CD8-positive, alpha-beta memory T cell (primary cell): Measurements from ENCODE around the gene BTNL3. TPM values are rescaled to one million over a fixed set of nuclear protein-coding genes. Genes with fewer than 3 reads are reported as not detected.
"Not testable (repeated sequence)": the region's sequence is repeated elsewhere in the genome, so short reads cannot be mapped to it uniquely, and the experiment has no call there.

Experiments
- CTCF ChIA-PET: fragments of 350-600 bp; sonication (Branson Sonifier 250); formaldehyde crosslinking; loops from one replicate; lab custom pipeline; 2021; ENCODE audit warnings: antibody characterized with exemption; lab: Charles Lee
- POLR2A ChIA-PET: fragments of 350-600 bp; sonication (Branson Sonifier 250); formaldehyde crosslinking; loops from one replicate; lab custom pipeline; 2021; ENCODE audit warnings: antibody characterized with exemption; lab: Charles Lee
- DNase-seq, 5 donors: peaks; one replicate each; pipeline versions ENCODE4 v3.0.0 to v3.0.0-alpha.2; 2020 to 2022; ENCODE audit warnings: mixed read lengths in 1 of 5
- H3K27ac ChIP-seq: one replicate; pipeline ENCODE4 v1.7.0; 2013; ENCODE audit warnings: low read depth, mild to moderate bottlenecking, low read length, moderate library complexity
- H3K27me3 ChIP-seq: 2 replicates; pipeline ENCODE4 v1.7.0; 2013; ENCODE audit warnings: low read length, mild to moderate bottlenecking; ENCODE audit not compliant: insufficient read depth, poor library complexity, severe bottlenecking
- H3K36me3 ChIP-seq: 2 replicates; pipeline ENCODE4 v1.7.0; 2013; ENCODE audit warnings: mild to moderate bottlenecking, low read length, moderate library complexity; ENCODE audit not compliant: insufficient read depth
- H3K4me1 ChIP-seq: 2 replicates; pipeline ENCODE4 v1.7.0; 2013; ENCODE audit warnings: mild to moderate bottlenecking, low read length, moderate library complexity; ENCODE audit not compliant: insufficient read depth
- H3K4me3 ChIP-seq: 2 replicates; pipeline ENCODE4 v1.7.0; 2013; ENCODE audit warnings: mild to moderate bottlenecking, low read length
- H3K9me3 ChIP-seq: 2 replicates; pipeline ENCODE4 v1.7.0; 2013; ENCODE audit warnings: mild to moderate bottlenecking, low read length
- H3K27ac Mint-ChIP-seq, 8 donors: one replicate each; pipeline ENCODE4 v1.8.0; 2020 to 2021; ENCODE audit warnings: mixed read lengths in 8 of 8, mild to moderate bottlenecking in 6 of 8, inconsistent platforms in 3 of 8, moderate library complexity in 3 of 8
- H3K27me3 Mint-ChIP-seq, 2 donors: one replicate each; pipeline ENCODE4 v1.8.0; 2020 to 2021; ENCODE audit warnings: mixed read lengths in 2 of 2, mild to moderate bottlenecking in 1 of 2, moderate library complexity in 1 of 2
- H3K36me3 Mint-ChIP-seq, 3 donors: one replicate each; pipeline ENCODE4 v1.8.0; 2020 to 2021; ENCODE audit warnings: mixed read lengths in 3 of 3, inconsistent platforms in 1 of 3, mild to moderate bottlenecking in 1 of 3
- H3K4me1 Mint-ChIP-seq, 3 donors: one replicate each; pipeline ENCODE4 v1.8.0; 2020 to 2021; ENCODE audit warnings: mixed read lengths in 3 of 3, inconsistent platforms in 1 of 3, mild to moderate bottlenecking in 1 of 3
- H3K4me3 Mint-ChIP-seq, 7 donors: one replicate each; pipeline ENCODE4 v1.8.0; 2020 to 2021; ENCODE audit warnings: mixed read lengths in 7 of 7, mild to moderate bottlenecking in 6 of 7, moderate library complexity in 4 of 7, inconsistent platforms in 2 of 7
- H3K9me3 Mint-ChIP-seq, 5 donors: one replicate each; pipeline ENCODE4 v1.8.0; 2020 to 2022; ENCODE audit warnings: mixed read lengths in 5 of 5, mild to moderate bottlenecking in 3 of 5, moderate library complexity in 2 of 5, inconsistent platforms in 1 of 5
- polyA plus RNA-seq: library from polyadenylated mRNA; unstranded; fragments of 300-500 nt; fragmentation: Illumina TruSeq; gene quantifications from one replicate; pipeline ENCODE4 v1.2.3, GENCODE V29; 2021
- total RNA-seq, 2 experiments: library from RNA; stranded (reverse); gene quantifications; one replicate each; pipeline ENCODE4 v1.2.3, GENCODE V29; 2021

BTNL3 gene
- total and polyA plus RNA-seq, 3 experiments from 2014 or later: not detected

- H3K27me3 Mint-ChIP-seq: peaks cover 9 to 37% of the 10 kb centered on the region in 2 donors
- H3K4me1 ChIP-seq: no peaks in the 10 kb centered on the region
- DNase-seq: no peak
- H3K9me3 Mint-ChIP-seq: no peaks in the 10 kb centered on the region
- no peaks in the 10 kb centered on the region for H3K9me3 ChIP-seq
- no peaks in the 10 kb centered on the region for H3K36me3 ChIP-seq
- no peaks in the 10 kb centered on the region for H3K36me3 Mint-ChIP-seq
- H3K4me3 Mint-ChIP-seq: no peak overlapping the region
- POLR2A ChIA-PET: no interaction called here
- H3K4me3 ChIP-seq: no peak overlapping the region
- no peaks in the 10 kb centered on the region for H3K4me1 Mint-ChIP-seq
- H3K27me3 ChIP-seq: no peaks in the 10 kb centered on the region
- CTCF ChIA-PET: no interaction called here
- no peak overlapping the region for H3K27ac ChIP-seq
- H3K27ac Mint-ChIP-seq: no peak overlapping the region
Observed at GRCh38 chr5:181005791-181006190, 17.1 kb downstream of the BTNL3 start.

GRCh38 chr5:181008136-181008535 lies 19.5 kb downstream of the BTNL3 start:
- ChIA-PET CTCF (no interaction called here), POLR2A (no interaction called here)
- Mint-ChIP-seq H3K36me3 (no peaks in the 10 kb centered on the region), H3K27ac (no peak overlapping the region), H3K4me3 (no peak overlapping the region), H3K27me3 (peaks cover 14 to 33% of the 10 kb centered on the region in 2 donors), H3K9me3 (no peaks in the 10 kb centered on the region), H3K4me1 (no peaks in the 10 kb centered on the region)
- Histone ChIP-seq H3K36me3 (no peaks in the 10 kb centered on the region), H3K4me1 (no peaks in the 10 kb centered on the region), H3K27ac (no peak overlapping the region), H3K4me3 (no peak overlapping the region), H3K9me3 (no peaks in the 10 kb centered on the region), H3K27me3 (no peaks in the 10 kb centered on the region)
- no peak for DNase-seq

- H3K4me1 Mint-ChIP-seq, H3K4me3 Mint-ChIP-seq, H3K36me3 Mint-ChIP-seq, POLR2A ChIA-PET, H3K9me3 Mint-ChIP-seq, H3K27ac Mint-ChIP-seq, DNase-seq, H3K4me1 ChIP-seq, H3K9me3 ChIP-seq, H3K27me3 ChIP-seq, H3K36me3 ChIP-seq, H3K27ac ChIP-seq, CTCF ChIA-PET, H3K4me3 ChIP-seq: not testable (repeated sequence)
- peaks cover 11 to 31% of the 10 kb centered on the region in 2 donors for H3K27me3 Mint-ChIP-seq
Observed at GRCh38 chr5:181010018-181010417, 21.4 kb downstream of the BTNL3 start.

DNA sequence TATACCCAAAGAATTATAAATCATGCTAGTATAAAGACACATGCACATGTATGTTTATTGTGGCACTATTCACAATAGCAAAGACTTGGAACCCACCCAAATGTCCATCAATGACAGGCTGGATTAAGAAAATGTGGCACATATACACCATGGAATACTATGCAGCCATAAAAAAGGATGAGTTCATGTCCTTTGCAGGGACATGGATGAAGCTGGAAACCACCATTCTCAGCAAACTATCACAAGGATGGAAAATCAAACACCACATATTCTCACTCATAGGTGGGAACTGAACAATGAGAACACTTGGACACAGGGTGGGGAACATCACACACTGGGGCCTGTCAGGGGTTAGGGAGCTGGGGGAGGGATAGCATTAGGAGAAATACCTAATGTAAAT lies 26.0 kb downstream of the BTNL3 start:
- DNase-seq, H3K36me3 Mint-ChIP-seq, POLR2A ChIA-PET, CTCF ChIA-PET, H3K36me3 ChIP-seq, H3K4me3 ChIP-seq, H3K27me3 ChIP-seq, H3K4me1 Mint-ChIP-seq, H3K9me3 ChIP-seq, H3K9me3 Mint-ChIP-seq, H3K4me3 Mint-ChIP-seq, H3K27ac Mint-ChIP-seq, H3K4me1 ChIP-seq, H3K27ac ChIP-seq: not testable (repeated sequence)
- H3K27me3 Mint-ChIP-seq: peaks cover 22 to 32% of the 10 kb centered on the region in 2 donors

- H3K27ac ChIP-seq, H3K36me3 ChIP-seq, H3K4me1 Mint-ChIP-seq, H3K27me3 ChIP-seq, CTCF ChIA-PET, H3K9me3 ChIP-seq, H3K4me3 ChIP-seq, H3K4me1 ChIP-seq, DNase-seq, H3K4me3 Mint-ChIP-seq, POLR2A ChIA-PET: not testable (repeated sequence)
- H3K27me3 Mint-ChIP-seq: peaks cover 20 to 37% of the 10 kb centered on the region in 2 donors
- peaks cover 5 to 22% (median 15%) of the 10 kb centered on the region in 5 donors for H3K9me3 Mint-ChIP-seq
- peak overlapping the region in 1 of 8 donors; percentile 49 for H3K27ac Mint-ChIP-seq
- peaks cover 0 to 10% (median 0%) of the 10 kb centered on the region in 3 donors for H3K36me3 Mint-ChIP-seq
Observed at GRCh38 chr5:181017448-181017847, 28.8 kb downstream of the BTNL3 start.

DNA sequence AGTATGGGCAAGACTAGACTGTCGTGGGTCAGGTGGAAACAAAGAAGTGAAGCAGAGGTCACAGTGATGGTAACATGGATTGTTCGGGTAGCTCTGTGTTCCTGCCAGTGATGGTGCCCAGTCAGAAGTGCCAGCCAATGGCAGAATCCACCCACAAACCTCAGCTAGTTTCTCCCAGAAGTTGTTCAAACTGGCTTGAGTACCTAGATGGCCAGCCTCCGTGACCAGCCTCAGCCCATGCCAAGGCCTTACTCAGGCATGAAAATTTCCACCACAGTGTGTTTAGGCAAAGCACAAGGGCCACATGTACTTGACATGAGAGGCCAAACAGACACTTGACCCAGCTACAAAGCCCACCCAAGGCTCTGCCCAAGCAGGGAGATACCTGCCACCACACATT lies 32.0 kb downstream of the BTNL3 start:
- H3K4me3 Mint-ChIP-seq: no peak overlapping the region
- no peak for DNase-seq
- Histone ChIP-seq H3K4me3 (no peak overlapping the region), H3K4me1 (no peaks in the 10 kb centered on the region), H3K27me3 (no peaks in the 10 kb centered on the region), H3K36me3 (no peaks in the 10 kb centered on the region), H3K9me3 (no peaks in the 10 kb centered on the region), H3K27ac (no peak overlapping the region)
- H3K27me3 Mint-ChIP-seq: peaks cover 28 to 44% of the 10 kb centered on the region in 2 donors
- peaks cover 0 to 16% (median 0%) of the 10 kb centered on the region in 3 donors for H3K36me3 Mint-ChIP-seq
- CTCF ChIA-PET: no interaction called here
- no peaks in the 10 kb centered on the region for H3K4me1 Mint-ChIP-seq
- POLR2A ChIA-PET: no interaction called here
- no peak overlapping the region for H3K27ac Mint-ChIP-seq
- peaks cover 5 to 39% (median 27%) of the 10 kb centered on the region in 5 donors for H3K9me3 Mint-ChIP-seq

- Mint-ChIP-seq H3K36me3 (peaks cover 0 to 16% (median 0%) of the 10 kb centered on the region in 3 donors), H3K4me1 (no peaks in the 10 kb centered on the region), H3K27me3 (peaks cover 30 to 51% of the 10 kb centered on the region in 2 donors), H3K27ac (no peak overlapping the region), H3K4me3 (no peak overlapping the region), H3K9me3 (peaks cover 5 to 39% (median 27%) of the 10 kb centered on the region in 5 donors)
- Histone ChIP-seq H3K27me3 (no peaks in the 10 kb centered on the region), H3K9me3 (no peaks in the 10 kb centered on the region), H3K4me1 (no peaks in the 10 kb centered on the region), H3K36me3 (no peaks in the 10 kb centered on the region), H3K27ac (no peak overlapping the region), H3K4me3 (no peak overlapping the region)
- no peak for DNase-seq
- CTCF ChIA-PET: no interaction called here
- POLR2A ChIA-PET: no interaction called here
Observed at GRCh38 chr5:181024245-181025064, 35.8 kb downstream of the BTNL3 start.

DNA sequence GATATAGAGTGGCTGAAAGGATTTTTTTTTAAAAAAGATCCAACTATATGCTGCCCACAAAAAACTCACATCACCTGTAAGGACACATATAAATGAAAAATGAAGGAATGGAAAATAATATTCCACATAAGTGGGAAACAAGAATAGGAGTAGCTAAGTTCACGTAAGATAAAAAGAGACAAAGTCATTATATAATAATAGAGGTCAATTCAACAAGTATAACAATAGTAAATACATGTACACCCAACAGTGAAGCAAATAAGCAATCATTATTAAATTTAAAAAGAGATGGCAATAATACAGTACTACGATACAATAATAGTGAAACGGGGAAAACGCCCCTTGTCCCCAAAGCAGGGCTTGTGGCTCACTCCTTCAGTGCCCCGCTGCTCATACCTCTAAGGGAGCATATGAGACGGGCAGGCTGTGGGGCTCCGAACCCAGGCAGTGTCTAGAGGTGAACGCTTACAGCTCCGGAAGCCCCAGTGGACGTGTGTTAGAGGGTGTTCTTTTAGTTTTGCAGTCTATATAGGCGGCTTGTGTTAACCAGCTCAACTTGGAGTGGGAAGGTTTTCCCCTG lies 38.9 kb downstream of the BTNL3 start:
- CTCF ChIA-PET: interaction anchor here (0.7 kb wide), 2 partner anchors 56 to 103 kb away, joined by 3 to 4 read pairs; no protein-coding TSS in a partner anchor
- Histone ChIP-seq H3K27me3 (no peaks in the 10 kb centered on the region), H3K27ac (no peak overlapping the region), H3K4me3 (no peak overlapping the region), H3K4me1 (no peaks in the 10 kb centered on the region), H3K36me3 (no peaks in the 10 kb centered on the region), H3K9me3 (no peaks in the 10 kb centered on the region)
- Mint-ChIP-seq H3K9me3 (peaks cover 0 to 21% (median 14%) of the 10 kb centered on the region in 5 donors), H3K4me1 (no peaks in the 10 kb centered on the region), H3K27ac (no peak overlapping the region), H3K27me3 (peaks cover 30 to 55% of the 10 kb centered on the region in 2 donors), H3K36me3 (peaks cover 0 to 5% (median 0%) of the 10 kb centered on the region in 3 donors), H3K4me3 (no peak overlapping the region)
- POLR2A ChIA-PET: no interaction called here
- no peak for DNase-seq
